ENCODE measurements around the gene CDYL. TPM values are rescaled to one million over a fixed set of nuclear protein-coding genes. Genes with fewer than 3 reads are reported as not detected.

Gene CDYL
- total RNA-seq, 1 donor from 2014 or later: 53.5 TPM

GRCh38 chr6:4904461-4905025 lies 128.3 kb downstream of the CDYL start:
- H3K27ac Mint-ChIP-seq: no peak overlapping the region
- no peak overlapping the region for H3K9ac ChIP-seq

GRCh38 chr6:4905826-4906225 lies 129.6 kb downstream of the CDYL start:
- Histone ChIP-seq H3K27ac (no peak overlapping the region), H3K4me2 (no peak overlapping the region), H3K79me2 (ENCODE audit: low read depth) (peaks cover 81% of the 10 kb centered on the region), H3K9me3 (ENCODE audit: low read depth) (no peaks in the 10 kb centered on the region), H3K27me3 (no peaks in the 10 kb centered on the region), H3K4me1 (peaks cover 16% of the 10 kb centered on the region), H4K20me1 (ENCODE audit: low read depth) (peaks cover 40% of the 10 kb centered on the region), H3F3A (ENCODE audit: low read depth) (no peaks in the 10 kb centered on the region), H3K9ac (no peak overlapping the region), H3K36me3 (no peaks in the 10 kb centered on the region), H3K4me3 (no peak overlapping the region), H2AFZ (replicated peaks) (no peak overlapping the region)
- no peak for DNase-seq (ENCODE audit: low spot score)
- no peak for TF ChIP-seq CTCF (IDR thresholded peaks at IDR 0.05)
- no peak for TF ChIP-seq EZH2phosphoT487 (IDR thresholded peaks at IDR 0.05)
- no peak for TF ChIP-seq EZH2 (IDR thresholded peaks at IDR 0.05)
- peaks cover 3% of the 10 kb centered on the region for H3K9me3 Mint-ChIP-seq
- H3K27ac Mint-ChIP-seq: no peak overlapping the region
- peaks cover 31% of the 10 kb centered on the region for H3K36me3 Mint-ChIP-seq
- peaks cover 2% of the 10 kb centered on the region for H3K27me3 Mint-ChIP-seq (ENCODE audit: insufficient read depth, low read depth)
- H3K4me1 Mint-ChIP-seq: peaks cover 17% of the 10 kb centered on the region
- no peak overlapping the region for H3K4me3 Mint-ChIP-seq

More at GRCh38 chr6:4904461-4905025, 128.3 kb downstream of the CDYL start:
- TF ChIP-seq EZH2 (IDR thresholded peaks at IDR 0.05): no peak
- no peak for TF ChIP-seq CTCF (IDR thresholded peaks at IDR 0.05)
- no peak for TF ChIP-seq EZH2phosphoT487 (IDR thresholded peaks at IDR 0.05)
- Histone ChIP-seq H3K27me3 (no peaks in the 10 kb centered on the region), H3K27ac (no peak overlapping the region), H3K9me3 (ENCODE audit: low read depth) (no peaks in the 10 kb centered on the region), H3K36me3 (peaks cover 7% of the 10 kb centered on the region), H3K4me3 (no peak overlapping the region), H3K4me1 (peaks cover 16% of the 10 kb centered on the region), H2AFZ (replicated peaks) (no peak overlapping the region), H3F3A (ENCODE audit: low read depth) (no peaks in the 10 kb centered on the region), H3K4me2 (no peak overlapping the region), H3K79me2 (ENCODE audit: low read depth) (peaks cover 80% of the 10 kb centered on the region), H4K20me1 (ENCODE audit: low read depth) (peaks cover 40% of the 10 kb centered on the region)
- Mint-ChIP-seq H3K27me3 (ENCODE audit: insufficient read depth, low read depth) (peaks cover 2% of the 10 kb centered on the region), H3K9me3 (peaks cover under 1% of the 10 kb centered on the region), H3K36me3 (peaks cover 29% of the 10 kb centered on the region), H3K4me3 (no peak overlapping the region), H3K4me1 (peaks cover 17% of the 10 kb centered on the region)
- no peak for DNase-seq (ENCODE audit: low spot score)

- peaks cover 32% of the 10 kb centered on the region for H3K36me3 Mint-ChIP-seq
- H3K27me3 ChIP-seq: no peaks in the 10 kb centered on the region
- H3K4me1 Mint-ChIP-seq: peaks cover 17% of the 10 kb centered on the region
- no peak overlapping the region for H3K4me2 ChIP-seq
- DNase-seq (ENCODE audit: low spot score): no peak
- H2AFZ ChIP-seq (replicated peaks): no peak overlapping the region
- H3K36me3 ChIP-seq: no peaks in the 10 kb centered on the region
- TF ChIP-seq EZH2 (IDR thresholded peaks at IDR 0.05) (no peak), CTCF (IDR thresholded peaks at IDR 0.05) (no peak), EZH2phosphoT487 (IDR thresholded peaks at IDR 0.05) (no peak)
- H3K9me3 ChIP-seq (ENCODE audit: low read depth): no peaks in the 10 kb centered on the region
- H3K4me1 ChIP-seq: peaks cover 16% of the 10 kb centered on the region
- peaks cover 40% of the 10 kb centered on the region for H4K20me1 ChIP-seq (ENCODE audit: low read depth)
- no peak overlapping the region for H3K9ac ChIP-seq
- no peak overlapping the region for H3K27ac ChIP-seq
- no peaks in the 10 kb centered on the region for H3F3A ChIP-seq (ENCODE audit: low read depth)
- H3K27ac Mint-ChIP-seq: no peak overlapping the region
- H3K27me3 Mint-ChIP-seq (ENCODE audit: insufficient read depth, low read depth): peaks cover 2% of the 10 kb centered on the region
- no peak overlapping the region for H3K4me3 Mint-ChIP-seq
- H3K9me3 Mint-ChIP-seq: peaks cover 3% of the 10 kb centered on the region
- peaks cover 80% of the 10 kb centered on the region for H3K79me2 ChIP-seq (ENCODE audit: low read depth)
- H3K4me3 ChIP-seq: no peak overlapping the region
These were observed 130.4 kb downstream of the CDYL start for GRCh38 chr6:4906293-4907276.

All from neural progenitor cell (in vitro differentiated cells).